MCF 10A (cell line): ENCODE data around the gene RNF214. TPM values are rescaled to one million over a fixed set of nuclear protein-coding genes. Genes with fewer than 3 reads are reported as not detected.

Experiments used
- BruUV-seq: library from RNA; stranded (reverse); fragments of 400-500 nt; replicated peaks from 2 replicates; lab custom pipeline; 2021; lab: Mats Ljungman, UMichigan
- CTCF ChIA-PET: fragments of 300-600 bp; sonication (Branson Sonifier 250); formaldehyde crosslinking; extraction: SDS; loops from one replicate; lab custom pipeline; 2021; ENCODE audit warnings: antibody characterized with exemption, inconsistent platforms; lab: Yijun Ruan, JAX
- POLR2A ChIA-PET: fragments of 300-600, 350-650 bp; sonication (Branson Sonifier 250); formaldehyde crosslinking; extraction: SDS; loops from one replicate; lab custom pipeline; 2020; ENCODE audit warnings: antibody characterized with exemption, inconsistent platforms; lab: Yijun Ruan, JAX
- DNase-seq: peaks from one replicate; pipeline ENCODE4 v3.0.0-alpha.2; 2018; ENCODE audit not compliant: unreplicated experiment
- H3K27ac Mint-ChIP-seq: one replicate; pipeline ENCODE4 v1.8.0; 2022; ENCODE audit warnings: mild to moderate bottlenecking, low read depth, mixed read lengths; ENCODE audit not compliant: unreplicated experiment
- H3K27me3 Mint-ChIP-seq: one replicate; pipeline ENCODE4 v1.8.0; 2022; ENCODE audit warnings: mixed read lengths; ENCODE audit not compliant: insufficient read depth, unreplicated experiment
- H3K36me3 Mint-ChIP-seq: one replicate; pipeline ENCODE4 v1.8.0; 2022; ENCODE audit warnings: mild to moderate bottlenecking, moderate library complexity, mixed read lengths; ENCODE audit not compliant: insufficient read depth, unreplicated experiment
- H3K4me1 Mint-ChIP-seq: one replicate; pipeline ENCODE4 v1.8.0; 2022; ENCODE audit warnings: mixed read lengths; ENCODE audit not compliant: insufficient read depth, unreplicated experiment
- H3K4me3 Mint-ChIP-seq: one replicate; pipeline ENCODE4 v1.8.0; 2022; ENCODE audit warnings: mild to moderate bottlenecking, moderate library complexity, mixed read lengths; ENCODE audit not compliant: unreplicated experiment
- H3K9me3 Mint-ChIP-seq: one replicate; pipeline ENCODE4 v1.8.0; 2022; ENCODE audit warnings: mixed read lengths; ENCODE audit not compliant: unreplicated experiment
- intact Hi-C: fragments of 100-400 bp; cut with micrococcal nuclease; formaldehyde crosslinking; loops from 2 replicates; pipeline ENCODE4 v1.14.1; 2022
- total RNA-seq: library from RNA; stranded (reverse); gene quantifications from 2 replicates; pipeline ENCODE4 v1.2.3, GENCODE V29; 2022
- TF ChIP-seq, protein P1 (sequence below): fragments of 200-600 bp; IDR thresholded peaks from one replicate; pipeline ENCODE4 v1.8.0; 2022; ENCODE audit warnings: antibody characterized with exemption, mild to moderate bottlenecking; ENCODE audit not compliant: unreplicated experiment

RNF214 gene
- total RNA-seq, 1 experiment from 2014 or later: 23.3 TPM

DNA sequence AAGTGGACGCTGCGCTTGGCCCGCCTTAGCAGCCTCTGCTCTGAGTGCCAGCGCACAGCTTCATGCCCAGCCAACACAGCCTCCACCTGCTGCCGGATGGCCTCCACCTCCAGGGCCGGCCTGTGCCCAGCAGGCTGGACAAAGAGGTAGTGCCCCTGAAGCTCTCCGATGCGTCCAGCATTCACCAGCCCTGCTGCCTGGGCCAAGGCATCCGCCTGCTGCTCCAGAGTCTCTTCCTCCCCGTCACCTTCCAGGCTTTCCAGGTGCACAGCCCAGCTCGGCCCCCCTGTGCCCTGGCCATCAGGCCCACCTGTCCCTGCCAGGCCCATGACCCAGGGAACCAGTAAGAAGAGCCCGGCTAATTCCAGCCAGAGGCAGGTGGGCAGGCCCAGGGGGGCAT lies 3.1 kb upstream of the RNF214 start:
- no peak overlapping the region for H3K27ac Mint-ChIP-seq
- intact Hi-C loops: loop anchor here (5.0 kb wide), 2 partner anchors 437 to 497 kb away; partner anchors contain the start of gene APOA5
- no peaks in the 10 kb centered on the region for H3K27me3 Mint-ChIP-seq
- peaks cover 37% of the 10 kb centered on the region for H3K36me3 Mint-ChIP-seq
- no peak for DNase-seq
- ChIA-PET CTCF (interaction anchor here (0.6 to 3.7 kb wide), 4 partner anchors 9 to 1259 kb away, joined by 3 to 27 read pairs (median 4); no protein-coding TSS in a partner anchor), POLR2A (no interaction called here)
- TSS peak; percentile 4 for BruUV-seq
- peaks cover 26% of the 10 kb centered on the region for H3K4me1 Mint-ChIP-seq
- no peak overlapping the region for H3K4me3 Mint-ChIP-seq
- TF ChIP-seq, protein P1, sequence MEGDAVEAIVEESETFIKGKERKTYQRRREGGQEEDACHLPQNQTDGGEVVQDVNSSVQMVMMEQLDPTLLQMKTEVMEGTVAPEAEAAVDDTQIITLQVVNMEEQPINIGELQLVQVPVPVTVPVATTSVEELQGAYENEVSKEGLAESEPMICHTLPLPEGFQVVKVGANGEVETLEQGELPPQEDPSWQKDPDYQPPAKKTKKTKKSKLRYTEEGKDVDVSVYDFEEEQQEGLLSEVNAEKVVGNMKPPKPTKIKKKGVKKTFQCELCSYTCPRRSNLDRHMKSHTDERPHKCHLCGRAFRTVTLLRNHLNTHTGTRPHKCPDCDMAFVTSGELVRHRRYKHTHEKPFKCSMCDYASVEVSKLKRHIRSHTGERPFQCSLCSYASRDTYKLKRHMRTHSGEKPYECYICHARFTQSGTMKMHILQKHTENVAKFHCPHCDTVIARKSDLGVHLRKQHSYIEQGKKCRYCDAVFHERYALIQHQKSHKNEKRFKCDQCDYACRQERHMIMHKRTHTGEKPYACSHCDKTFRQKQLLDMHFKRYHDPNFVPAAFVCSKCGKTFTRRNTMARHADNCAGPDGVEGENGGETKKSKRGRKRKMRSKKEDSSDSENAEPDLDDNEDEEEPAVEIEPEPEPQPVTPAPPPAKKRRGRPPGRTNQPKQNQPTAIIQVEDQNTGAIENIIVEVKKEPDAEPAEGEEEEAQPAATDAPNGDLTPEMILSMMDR: no peak
- no peaks in the 10 kb centered on the region for H3K9me3 Mint-ChIP-seq

DNA sequence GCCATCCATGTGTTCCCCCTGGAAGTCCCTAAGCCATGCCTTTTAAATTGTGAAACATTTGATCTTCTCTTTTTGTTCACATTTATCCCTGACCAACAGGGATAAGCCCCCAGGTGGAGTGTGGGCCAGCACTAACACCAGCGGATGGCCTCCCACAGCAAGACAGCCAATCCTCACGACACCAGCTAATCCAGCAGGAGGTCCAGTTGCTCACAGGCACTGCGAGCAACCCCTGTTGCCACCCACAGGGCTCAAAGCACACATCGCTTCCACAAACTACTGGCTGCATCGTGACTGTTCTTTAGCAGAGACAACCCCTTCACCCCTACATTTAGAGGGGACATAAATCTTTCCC lies 2.6 kb upstream of the RNF214 start:
- no TSS peak for BruUV-seq
- Mint-ChIP-seq H3K9me3 (no peaks in the 10 kb centered on the region), H3K4me1 (peaks cover 26% of the 10 kb centered on the region), H3K36me3 (peaks cover 37% of the 10 kb centered on the region), H3K4me3 (peak overlapping the region; percentile 94), H3K27me3 (no peaks in the 10 kb centered on the region), H3K27ac (no peak overlapping the region)
- intact Hi-C loops: loop anchor here (5.0 to 10.0 kb wide), 4 partner anchors 155 to 585 kb away; partner anchors contain the start of gene APOA5
- CTCF ChIA-PET: interaction anchor here (0.7 to 3.7 kb wide), 3 partner anchors 9 to 1259 kb away, joined by 3 to 27 read pairs (median 3); no protein-coding TSS in a partner anchor
- POLR2A ChIA-PET: interaction anchor here (4.8 kb wide), 1 partner anchor 86 kb away, joined by 37 read pairs; the partner anchor contains the start of gene PAFAH1B2
- TF ChIP-seq, protein P1: no peak
- DNase-seq: no peak

DNA sequence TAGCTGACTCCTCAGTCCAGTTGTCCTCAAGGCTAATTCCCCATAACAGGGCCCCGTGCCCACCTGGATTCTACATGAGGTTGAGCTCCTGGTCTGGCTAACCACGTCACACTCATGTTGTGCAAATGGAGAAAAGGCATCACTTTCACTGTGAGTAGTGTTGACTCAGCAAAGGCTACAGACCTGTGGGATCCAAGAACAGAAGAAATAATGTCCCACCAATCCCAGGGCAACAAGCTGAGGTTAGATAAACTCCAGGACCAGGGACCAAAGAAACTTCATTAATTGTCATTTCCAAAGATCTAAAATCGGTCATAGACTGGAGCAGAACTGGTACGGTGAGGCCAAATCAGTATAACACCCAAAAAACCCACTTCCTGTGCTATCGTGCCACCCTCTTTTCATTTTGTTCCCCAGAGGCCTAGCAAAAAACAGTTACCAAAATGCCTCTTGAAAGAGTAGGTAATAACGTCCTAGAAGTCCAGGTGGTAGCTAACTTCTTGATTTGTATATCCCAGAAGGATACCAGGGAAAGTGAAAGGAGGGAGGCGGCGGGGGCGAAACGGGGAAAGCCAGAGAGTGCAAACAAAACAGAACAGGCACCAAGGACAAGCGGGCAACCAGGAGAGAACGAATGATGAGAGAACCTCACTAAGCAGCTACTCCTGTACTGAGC lies 2.0 kb upstream of the RNF214 start:
- intact Hi-C loops: loop anchor here (10.0 kb wide), 2 partner anchors 154 to 584 kb away; no protein-coding TSS in a partner anchor
- POLR2A ChIA-PET: interaction anchor here (0.6 to 4.8 kb wide), 4 partner anchors 32 to 418 kb away, joined by 3 to 37 read pairs (median 3); partner anchors contain the start of genes BACE1 and PAFAH1B2
- peak overlapping the region; percentile 94 for H3K4me3 Mint-ChIP-seq
- DNase-seq: no peak
- peaks cover 31% of the 10 kb centered on the region for H3K36me3 Mint-ChIP-seq
- TF ChIP-seq, protein P1: no peak
- no peaks in the 10 kb centered on the region for H3K9me3 Mint-ChIP-seq
- BruUV-seq: no TSS peak
- peaks cover 26% of the 10 kb centered on the region for H3K4me1 Mint-ChIP-seq
- CTCF ChIA-PET: interaction anchor here (0.7 to 3.7 kb wide), 6 partner anchors 10 to 439 kb away, joined by 3 to 27 read pairs (median 4); partner anchors contain the start of genes APOA5, BACE1 and SIDT2
- H3K27ac Mint-ChIP-seq: peak overlapping the region; percentile 89
- H3K27me3 Mint-ChIP-seq: no peaks in the 10 kb centered on the region
